OCI-LY7 (cell line): ENCODE results near the gene KRTAP10-5.

Source experiments
- CTCF ChIP-seq: fragments of 200-600 bp; sonication (generic); conservative IDR thresholded peaks from 2 replicates; pipeline ENCODE4 v1.5.1; 2014; ENCODE audit warnings: mild to moderate bottlenecking, antibody characterized with exemption, low read length, moderate library complexity, mixed read lengths
- EZH2phosphoT487 ChIP-seq: fragments of 200-600 bp; sonication (generic); IDR thresholded peaks from 2 replicates; pipeline ENCODE4 v1.6.1; 2018; ENCODE audit warnings: low read depth, borderline replicate concordance, mild to moderate bottlenecking, mixed run types, antibody characterized with exemption, low read length, moderate library complexity, mixed read lengths

- no peak for TF ChIP-seq CTCF
- TF ChIP-seq EZH2phosphoT487 = no peak
Measured at GRCh38 chr21:44533121-44533890, 47.1 kb downstream of the KRTAP10-5 start.
